Measurements from ENCODE around the gene PLXNA2. TPM values are rescaled to one million over a fixed set of nuclear protein-coding genes. Genes with fewer than 3 reads are reported as not detected.

PLXNA2 gene
- total RNA-seq, 1 donor from 2014 or later, result 17.7 TPM

GRCh38 chr1:208250613-208251012, 6.4 kb upstream of the PLXNA2 start:
- Histone ChIP-seq H3K9ac (ENCODE audit: low read length) (no peak overlapping the region), H3K4me3 (ENCODE audit: insufficient read depth, low read depth, low read length) (no peak overlapping the region), H3K79me2 (ENCODE audit: insufficient read depth, low read length) (no peaks in the 10 kb centered on the region), H3K4me2 (ENCODE audit: low read length) (no peak overlapping the region), H3K27ac (ENCODE audit: low read depth, low read length) (no peak overlapping the region), H3K27me3 (ENCODE audit: insufficient read depth, low read length) (peaks cover 4% of the 10 kb centered on the region), H4K20me1 (ENCODE audit: insufficient read depth, low read length) (no peaks in the 10 kb centered on the region), H3K36me3 (ENCODE audit: insufficient read depth, low read length) (no peaks in the 10 kb centered on the region), H3K4me1 (ENCODE audit: insufficient read depth, low read length) (peaks cover 12% of the 10 kb centered on the region), H3K9me3 (ENCODE audit: insufficient read depth, low read depth, low read length) (no peaks in the 10 kb centered on the region), H2AFZ (ENCODE audit: low read depth, low read length) (no peak overlapping the region)
- TF ChIP-seq EZH2 (IDR thresholded peaks at IDR 0.05; ENCODE audit: insufficient read depth, low read length), result no peak
- H3K36me3 Mint-ChIP-seq (ENCODE audit: low read depth, unreplicated experiment), result no peaks in the 10 kb centered on the region
- H3K9me3 Mint-ChIP-seq (ENCODE audit: unreplicated experiment), result no peaks in the 10 kb centered on the region
- FAIRE-seq (no peak), DNase-seq (ENCODE audit: low read depth) (no peak)
- H3K27me3 Mint-ChIP-seq (ENCODE audit: low read depth, unreplicated experiment), result peaks cover 11% of the 10 kb centered on the region
- no peak overlapping the region for H3K4me3 Mint-ChIP-seq (ENCODE audit: unreplicated experiment)
- no peak overlapping the region for H3K27ac Mint-ChIP-seq (ENCODE audit: unreplicated experiment)
- H3K4me1 Mint-ChIP-seq (ENCODE audit: low read depth, unreplicated experiment), result peaks cover 30% of the 10 kb centered on the region

- Histone ChIP-seq H3K36me3 (ENCODE audit: insufficient read depth, low read length) (no peaks in the 10 kb centered on the region), H3K4me1 (ENCODE audit: insufficient read depth, low read length) (peaks cover 15% of the 10 kb centered on the region), H3K27ac (ENCODE audit: low read depth, low read length) (no peak overlapping the region), H2AFZ (ENCODE audit: low read depth, low read length) (no peak overlapping the region), H3K4me2 (ENCODE audit: low read length) (no peak overlapping the region), H3K9me3 (ENCODE audit: insufficient read depth, low read depth, low read length) (no peaks in the 10 kb centered on the region), H3K9ac (ENCODE audit: low read length) (no peak overlapping the region), H4K20me1 (ENCODE audit: insufficient read depth, low read length) (no peaks in the 10 kb centered on the region), H3K79me2 (ENCODE audit: insufficient read depth, low read length) (no peaks in the 10 kb centered on the region), H3K27me3 (ENCODE audit: insufficient read depth, low read length) (peaks cover 4% of the 10 kb centered on the region), H3K4me3 (ENCODE audit: insufficient read depth, low read depth, low read length) (no peak overlapping the region)
- H3K9me3 Mint-ChIP-seq (ENCODE audit: unreplicated experiment), result no peaks in the 10 kb centered on the region
- FAIRE-seq, result no peak
- peaks cover 11% of the 10 kb centered on the region for H3K27me3 Mint-ChIP-seq (ENCODE audit: low read depth, unreplicated experiment)
- no peak for DNase-seq (ENCODE audit: low read depth)
- no peaks in the 10 kb centered on the region for H3K36me3 Mint-ChIP-seq (ENCODE audit: low read depth, unreplicated experiment)
- H3K27ac Mint-ChIP-seq (ENCODE audit: unreplicated experiment), result no peak overlapping the region
- H3K4me1 Mint-ChIP-seq (ENCODE audit: low read depth, unreplicated experiment), result peaks cover 20% of the 10 kb centered on the region
- no peak overlapping the region for H3K4me3 Mint-ChIP-seq (ENCODE audit: unreplicated experiment)
- TF ChIP-seq CTCF (IDR thresholded peaks at IDR 0.05; ENCODE audit: insufficient read depth, low read depth, low read length) (no peak), EZH2 (IDR thresholded peaks at IDR 0.05; ENCODE audit: insufficient read depth, low read length) (no peak)
Measured at GRCh38 chr1:208248991-208249696, 5.0 kb upstream of the PLXNA2 start.

GRCh38 chr1:208248307-208248801, 4.2 kb upstream of the PLXNA2 start:
- peaks cover 11% of the 10 kb centered on the region for H3K27me3 Mint-ChIP-seq (ENCODE audit: low read depth, unreplicated experiment)
- no peaks in the 10 kb centered on the region for H3K36me3 Mint-ChIP-seq (ENCODE audit: low read depth, unreplicated experiment)
- H3K9me3 Mint-ChIP-seq (ENCODE audit: unreplicated experiment), result no peaks in the 10 kb centered on the region
- Histone ChIP-seq H3K27ac (ENCODE audit: low read depth, low read length) (no peak overlapping the region), H4K20me1 (ENCODE audit: insufficient read depth, low read length) (no peaks in the 10 kb centered on the region), H3K9ac (ENCODE audit: low read length) (no peak overlapping the region), H2AFZ (ENCODE audit: low read depth, low read length) (no peak overlapping the region), H3K27me3 (ENCODE audit: insufficient read depth, low read length) (peaks cover 4% of the 10 kb centered on the region), H3K79me2 (ENCODE audit: insufficient read depth, low read length) (peaks cover 4% of the 10 kb centered on the region), H3K4me1 (ENCODE audit: insufficient read depth, low read length) (peaks cover 14% of the 10 kb centered on the region), H3K4me2 (ENCODE audit: low read length) (no peak overlapping the region), H3K36me3 (ENCODE audit: insufficient read depth, low read length) (no peaks in the 10 kb centered on the region), H3K9me3 (ENCODE audit: insufficient read depth, low read depth, low read length) (no peaks in the 10 kb centered on the region), H3K4me3 (ENCODE audit: insufficient read depth, low read depth, low read length) (no peak overlapping the region)
- no peak overlapping the region for H3K27ac Mint-ChIP-seq (ENCODE audit: unreplicated experiment)
- no peak for FAIRE-seq
- TF ChIP-seq CTCF (IDR thresholded peaks at IDR 0.05; ENCODE audit: insufficient read depth, low read depth, low read length) (no peak), EZH2 (IDR thresholded peaks at IDR 0.05; ENCODE audit: insufficient read depth, low read length) (no peak)
- no peak for DNase-seq (ENCODE audit: low read depth)
- peaks cover 15% of the 10 kb centered on the region for H3K4me1 Mint-ChIP-seq (ENCODE audit: low read depth, unreplicated experiment)
- no peak overlapping the region for H3K4me3 Mint-ChIP-seq (ENCODE audit: unreplicated experiment)

All from astrocyte (in vitro differentiated cells and primary cell).